ENCODE measurements around the gene MRPS18B. TPM values are rescaled to one million over a fixed set of nuclear protein-coding genes. Genes with fewer than 3 reads are reported as not detected.

The MRPS18B gene
- total and polyA plus RNA-seq, 2 of the 4 experiments (the other 2 are of a cell fraction): 51.2 to 82.3 TPM

GRCh38 chr6:30635834-30636233, 18.2 kb downstream of the MRPS18B start:
- H3K4ac ChIP-seq (ENCODE audit: low read depth, low read length): no peak overlapping the region
- peaks cover 5% of the 10 kb centered on the region; the same call in 1 of the 2 replicates for H3K9me1 ChIP-seq (ENCODE audit: insufficient read depth, low read length)
- H2BK5ac ChIP-seq (ENCODE audit: low read depth, low read length, poor library complexity, severe bottlenecking): no peak overlapping the region
- no peaks in the 10 kb centered on the region for H4K20me1 ChIP-seq (ENCODE audit: insufficient read depth, low read length)
- ChIA-PET POLR2A (ENCODE audit: unreplicated experiment) (no interaction called here), CTCF (no interaction called here)
- no peak overlapping the region for H3K27ac ChIP-seq (ENCODE audit: insufficient read depth, low read length)
- dilution Hi-C loops (cut with HindIII; ENCODE audit: low sequenced_read_pairs, unreplicated experiment) (no loop called here), in situ Hi-C loops (cut with MboI; ENCODE audit: low sequenced_read_pairs) (no loop called here), intact Hi-C loops (cut with micrococcal nuclease) (no loop called here)
- H4K8ac ChIP-seq (ENCODE audit: low read depth in 2 of 2, low read length in 2 of 2): no peak overlapping the region
- H3K9ac ChIP-seq (ENCODE audit: low read depth, low read length): no peak overlapping the region
- H3K9me3 ChIP-seq (ENCODE audit: control insufficient read depth, insufficient read depth, low read length): no peaks in the 10 kb centered on the region
- ATAC-seq (ENCODE audit: low read depth) (no peak), DNase-seq (no peak)
- H4K5ac ChIP-seq (ENCODE audit: low read depth, low read length): no peak overlapping the region
- no peak overlapping the region for H3K14ac ChIP-seq (replicated peaks; ENCODE audit: low read depth, low read length)
- H2AK9ac ChIP-seq (replicated peaks; ENCODE audit: low read depth, low read length, poor library complexity): no peak overlapping the region
- no peak overlapping the region for H2BK15ac ChIP-seq (ENCODE audit: low read depth, low read length)
- H3K36me3 ChIP-seq (ENCODE audit: control insufficient read depth, insufficient read depth, low read length): peaks cover 36% of the 10 kb centered on the region
- no TSS peak for BruUV-seq (replicated peaks)
- H3K23ac ChIP-seq (ENCODE audit: low read depth, low read length): no peak overlapping the region
- H3K4me1 ChIP-seq (ENCODE audit: control insufficient read depth, insufficient read depth, low read length): no peaks in the 10 kb centered on the region
- H4K91ac ChIP-seq (ENCODE audit: insufficient read depth, low read depth, low read length): no peak overlapping the region
- 96% methylated on average over 3 of the region's 3 CpGs; no CpG with 5 or more reads in 1 of the 2 experiments for WGBS, 2 experiments (ENCODE audit: extremely low coverage in 2 of 2, insufficient read length in 1 of 2)
- no peak overlapping the region for H3K56ac ChIP-seq (ENCODE audit: extremely low read depth, insufficient read depth, low read length)
- no peak overlapping the region for H2AK5ac ChIP-seq (ENCODE audit: low read depth, low read length)
- no peak overlapping the region for H3K4me2 ChIP-seq (ENCODE audit: low read depth, low read length)
- H2BK20ac ChIP-seq (ENCODE audit: low read depth, low read length): no peak overlapping the region
- H3K4me3 ChIP-seq (ENCODE audit: insufficient read depth, low read depth, low read length): no peak overlapping the region
- peaks cover 2 to 4% of the 10 kb centered on the region in 2 experiments; a peak in 2 of 4 replicates for H3K79me1 ChIP-seq (ENCODE audit: low read depth in 1 of 2, low read length in 2 of 2)
- no peak overlapping the region for H3K18ac ChIP-seq (ENCODE audit: low read depth, low read length)
- no peak for TF ChIP-seq RFX5 (IDR thresholded peaks at IDR 0.05; ENCODE audit: low read depth, low read length)
- H2BK120ac ChIP-seq (ENCODE audit: low read depth, low read length): no peak overlapping the region
- no peak overlapping the region for H2AFZ ChIP-seq (replicated peaks; ENCODE audit: low read length, poor library complexity)
- no peaks in the 10 kb centered on the region for H3K27me3 ChIP-seq (ENCODE audit: control insufficient read depth, insufficient read depth, low read length)

All from IMR-90 (cell line).